Neural cell (in vitro differentiated cells): ENCODE data around the gene SLC26A11. TPM values are rescaled to one million over a fixed set of nuclear protein-coding genes. Genes with fewer than 3 reads are reported as not detected.

ENCODE experiments used
- H2AFZ ChIP-seq: fragments of 200-600, 300-800 bp; sonication (generic), shearing (Covaris generic); 2 replicates; pipeline ENCODE4 v1.6.0; 2014; ENCODE audit warnings: low read depth, mild to moderate bottlenecking, antibody characterized with exemption, low read length, moderate library complexity
- H3F3A ChIP-seq: fragments of 200-600 bp; shearing (Covaris generic); 2 replicates; pipeline ENCODE4 v1.6.1; 2016; ENCODE audit warnings: mild to moderate bottlenecking, moderate library complexity, mixed read lengths, antibody characterized with exemption, low read length; ENCODE audit not compliant: insufficient read depth, poor library complexity, severe bottlenecking
- H3K27ac ChIP-seq: fragments of 200-600, 300-800 bp; sonication (generic), shearing (Covaris generic); 2 replicates; pipeline ENCODE4 v1.5.1; 2014; ENCODE audit warnings: mild to moderate bottlenecking, low read length, moderate library complexity
- H3K27me3 ChIP-seq: fragments of 300-800, 200-600 bp; sonication (generic), shearing (Covaris generic); 2 replicates; pipeline ENCODE4 v1.6.0; 2014; ENCODE audit warnings: mild to moderate bottlenecking, low read depth, low read length, moderate library complexity; ENCODE audit not compliant: insufficient read depth
- H3K36me3 ChIP-seq: fragments of 300-800, 200-600 bp; sonication (generic), shearing (Covaris generic); 2 replicates; pipeline ENCODE4 v1.5.1; 2014; ENCODE audit warnings: mild to moderate bottlenecking, antibody characterized with exemption, low read length, moderate library complexity; ENCODE audit not compliant: insufficient read depth
- H3K4me2 ChIP-seq: fragments of 300-800, 200-600 bp; sonication (generic), shearing (Covaris generic); 2 replicates; pipeline ENCODE4 v1.6.0; 2014; ENCODE audit warnings: mild to moderate bottlenecking, low read length
- H3K4me3 ChIP-seq: fragments of 300-800, 200-600 bp; sonication (generic), shearing (Covaris generic); 2 replicates; pipeline ENCODE4 v1.5.1; 2014; ENCODE audit warnings: mild to moderate bottlenecking, low read length, moderate library complexity
- H3K79me2 ChIP-seq: fragments of 200-600 bp; shearing (Covaris generic); replicated peaks from 2 replicates; pipeline ENCODE4 v1.6.0; 2014; ENCODE audit warnings: mild to moderate bottlenecking, low read length, moderate library complexity; ENCODE audit not compliant: insufficient read depth
- H3K9ac ChIP-seq: fragments of 300-800, 200-600 bp; sonication (generic), shearing (Covaris generic); 2 replicates; pipeline ENCODE4 v1.6.1; 2016; ENCODE audit warnings: mild to moderate bottlenecking, low read length, mixed read lengths
- H3K9me2 ChIP-seq: fragments of 200-600 bp; shearing (Covaris generic); 2 replicates; pipeline ENCODE4 v1.6.1; 2016; ENCODE audit warnings: mild to moderate bottlenecking, low read length, mixed read lengths; ENCODE audit not compliant: insufficient read depth
- H3K9me3 ChIP-seq: fragments of 200-600, 300-800 bp; sonication (generic), shearing (Covaris generic); 2 replicates; pipeline ENCODE4 v1.6.1; 2016; ENCODE audit warnings: mild to moderate bottlenecking, mixed run types, low read length, moderate library complexity, mixed read lengths
- H4K20me1 ChIP-seq: fragments of 200-600 bp; shearing (Covaris generic); 2 replicates; pipeline ENCODE4 v1.6.1; 2016; ENCODE audit warnings: mild to moderate bottlenecking, mixed run types; ENCODE audit not compliant: insufficient read depth
- EP300 ChIP-seq: fragments of 450-650 bp; conservative IDR thresholded peaks from 2 replicates; pipeline ENCODE4 v1.6.1; 2014; ENCODE audit warnings: antibody characterized with exemption, mild to moderate bottlenecking, moderate library complexity; ENCODE audit not compliant: poor library complexity, severe bottlenecking
- EZH2 ChIP-seq: fragments of 200-600, 300-800 bp; shearing (Covaris generic), sonication (generic); IDR thresholded peaks from 2 replicates; pipeline ENCODE4 v1.6.1; 2014; ENCODE audit warnings: antibody characterized with exemption, low read length, borderline replicate concordance, mild to moderate bottlenecking; ENCODE audit not compliant: insufficient read depth, poor library complexity, severe bottlenecking
- MXI1 ChIP-seq: fragments of 450-650 bp; conservative IDR thresholded peaks from 2 replicates; pipeline ENCODE4 v1.6.1; 2014; ENCODE audit warnings: antibody characterized with exemption, mild to moderate bottlenecking; ENCODE audit not compliant: poor library complexity, severe bottlenecking
- POLR2AphosphoS5 ChIP-seq: IDR thresholded peaks from 2 replicates; pipeline ENCODE4 v1.6.1; 2012
- RAD21 ChIP-seq: fragments of 450-650 bp; conservative IDR thresholded peaks from 2 replicates; pipeline ENCODE4 v1.6.1; 2014; ENCODE audit warnings: antibody characterized with exemption, mild to moderate bottlenecking, moderate library complexity
- REST ChIP-seq: IDR thresholded peaks from 2 replicates; pipeline ENCODE4 v1.6.1; 2012; ENCODE audit warnings: borderline replicate concordance
- SMC3 ChIP-seq: fragments of 450-650 bp; conservative IDR thresholded peaks from 2 replicates; pipeline ENCODE4 v1.6.1; 2014; ENCODE audit warnings: antibody characterized with exemption, mild to moderate bottlenecking, moderate library complexity; ENCODE audit not compliant: poor library complexity
- TAF1 ChIP-seq: IDR thresholded peaks from 2 replicates; pipeline ENCODE4 v1.6.1; 2012; ENCODE audit warnings: low read depth
- polyA plus RNA-seq: library from polyadenylated mRNA; depleted of rRNA; stranded (reverse); fragments of >200 nt; gene quantifications from 2 replicates; pipeline ENCODE4 v1.2.3, GENCODE V29; 2014
- TF ChIP-seq, protein P1 (sequence below): fragments of 450-650 bp; IDR thresholded peaks from 2 replicates; pipeline ENCODE4 v1.5.1; 2014; ENCODE audit warnings: antibody characterized with exemption, mild to moderate bottlenecking, moderate library complexity; ENCODE audit not compliant: poor library complexity, severe bottlenecking

Gene SLC26A11
- polyA plus RNA-seq, 1 donor from 2014 or later: 18.6 TPM

DNA sequence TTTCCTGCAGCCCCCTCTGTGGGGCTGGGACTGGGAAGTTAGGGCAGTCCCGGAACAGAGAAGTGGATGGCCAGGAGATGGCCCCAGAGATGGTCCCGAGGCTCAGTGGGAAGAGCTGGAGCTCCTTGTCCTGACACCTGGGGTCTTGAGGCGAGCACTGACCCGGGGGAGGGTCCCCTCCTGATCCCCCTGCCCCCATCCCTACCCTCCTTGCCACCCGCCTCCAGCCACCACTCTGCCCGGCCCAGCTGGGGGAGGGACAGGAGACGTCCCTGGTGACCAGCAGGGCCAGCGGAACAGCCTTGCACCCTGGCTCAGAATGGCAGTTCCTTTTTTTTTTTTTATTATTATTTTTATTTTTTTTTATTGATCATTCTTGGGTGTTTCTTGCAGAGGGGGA is 26.5 kb downstream of the SLC26A11 start:
- TF ChIP-seq TAF1 (no peak), MXI1 (no peak), RAD21 (no peak), POLR2AphosphoS5 (no peak), EP300 (no peak), REST (no peak), SMC3 (no peak), EZH2 (no peak)
- TF ChIP-seq, protein P1, sequence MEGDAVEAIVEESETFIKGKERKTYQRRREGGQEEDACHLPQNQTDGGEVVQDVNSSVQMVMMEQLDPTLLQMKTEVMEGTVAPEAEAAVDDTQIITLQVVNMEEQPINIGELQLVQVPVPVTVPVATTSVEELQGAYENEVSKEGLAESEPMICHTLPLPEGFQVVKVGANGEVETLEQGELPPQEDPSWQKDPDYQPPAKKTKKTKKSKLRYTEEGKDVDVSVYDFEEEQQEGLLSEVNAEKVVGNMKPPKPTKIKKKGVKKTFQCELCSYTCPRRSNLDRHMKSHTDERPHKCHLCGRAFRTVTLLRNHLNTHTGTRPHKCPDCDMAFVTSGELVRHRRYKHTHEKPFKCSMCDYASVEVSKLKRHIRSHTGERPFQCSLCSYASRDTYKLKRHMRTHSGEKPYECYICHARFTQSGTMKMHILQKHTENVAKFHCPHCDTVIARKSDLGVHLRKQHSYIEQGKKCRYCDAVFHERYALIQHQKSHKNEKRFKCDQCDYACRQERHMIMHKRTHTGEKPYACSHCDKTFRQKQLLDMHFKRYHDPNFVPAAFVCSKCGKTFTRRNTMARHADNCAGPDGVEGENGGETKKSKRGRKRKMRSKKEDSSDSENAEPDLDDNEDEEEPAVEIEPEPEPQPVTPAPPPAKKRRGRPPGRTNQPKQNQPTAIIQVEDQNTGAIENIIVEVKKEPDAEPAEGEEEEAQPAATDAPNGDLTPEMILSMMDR: no peak
- no peak overlapping the region for H3K4me2 ChIP-seq
- no peaks in the 10 kb centered on the region for H3K9me2 ChIP-seq
- H3K27me3 ChIP-seq: no peaks in the 10 kb centered on the region
- H3K4me3 ChIP-seq: no peak overlapping the region
- H3F3A ChIP-seq: no peaks in the 10 kb centered on the region
- no peak overlapping the region for H3K27ac ChIP-seq
- no peaks in the 10 kb centered on the region for H3K36me3 ChIP-seq
- no peak overlapping the region for H3K9ac ChIP-seq
- no peak overlapping the region for H2AFZ ChIP-seq
- no peaks in the 10 kb centered on the region for H3K79me2 ChIP-seq
- no peaks in the 10 kb centered on the region for H4K20me1 ChIP-seq
- H3K9me3 ChIP-seq: no peaks in the 10 kb centered on the region

- no peak overlapping the region for H3K27ac ChIP-seq
- no peak overlapping the region for H3K9ac ChIP-seq
- H3K27me3 ChIP-seq: no peaks in the 10 kb centered on the region
- no peaks in the 10 kb centered on the region for H4K20me1 ChIP-seq
- H3K4me3 ChIP-seq: no peak overlapping the region
- no peak for TF ChIP-seq MXI1
- no peak for TF ChIP-seq RAD21
- TF ChIP-seq REST: no peak
- TF ChIP-seq EZH2: no peak
- no peak for TF ChIP-seq TAF1
- no peak for TF ChIP-seq SMC3
- TF ChIP-seq EP300: no peak
- TF ChIP-seq POLR2AphosphoS5: no peak
- TF ChIP-seq, protein P1: no peak
- no peaks in the 10 kb centered on the region for H3K36me3 ChIP-seq
- H2AFZ ChIP-seq: no peak overlapping the region
- no peaks in the 10 kb centered on the region for H3K79me2 ChIP-seq
- no peaks in the 10 kb centered on the region for H3K9me2 ChIP-seq
- H3F3A ChIP-seq: no peaks in the 10 kb centered on the region
- no peak overlapping the region for H3K4me2 ChIP-seq
- H3K9me3 ChIP-seq: no peaks in the 10 kb centered on the region
These were observed 27.3 kb downstream of the SLC26A11 start for GRCh38 chr17:80247561-80247960.
